H9 (cell line): Measurements from ENCODE around the gene TOMM40L. TPM values are rescaled to one million over a fixed set of nuclear protein-coding genes. Genes with fewer than 3 reads are reported as not detected.
A peak's percentile ranks its signal among the peaks of the same experiment; 100 is the strongest.

Source experiments
- DNase-seq: peaks from one replicate; pipeline ENCODE4 v3.0.0-alpha.2; 2017
- H2AFZ ChIP-seq: one replicate; pipeline ENCODE4 v1.6.1; 2013; ENCODE audit warnings: mild to moderate bottlenecking, low read length, control low read depth, moderate library complexity
- H2AK5ac ChIP-seq: 2 replicates; pipeline ENCODE4 v1.6.1; 2013; ENCODE audit warnings: low read length, control low read depth, mixed read lengths; ENCODE audit not compliant: insufficient read length
- H2BK120ac ChIP-seq: one replicate; pipeline ENCODE4 v1.6.1; 2013; ENCODE audit warnings: low read depth, mild to moderate bottlenecking, low read length, control low read depth, inconsistent platforms; ENCODE audit not compliant: poor library complexity, severe bottlenecking
- H2BK12ac ChIP-seq: 2 replicates; pipeline ENCODE4 v1.6.1; 2013; ENCODE audit warnings: low read length, control low read depth, mixed read lengths, low read depth; ENCODE audit not compliant: insufficient read length
- H2BK15ac ChIP-seq: 2 replicates; pipeline ENCODE4 v1.6.1; 2013; ENCODE audit warnings: low read depth, low read length, control low read depth
- H2BK20ac ChIP-seq: one replicate; pipeline ENCODE4 v1.6.1; 2013; ENCODE audit warnings: low read depth, mild to moderate bottlenecking, low read length, control low read depth, inconsistent platforms; ENCODE audit not compliant: poor library complexity, severe bottlenecking
- H2BK5ac ChIP-seq: 2 replicates; pipeline ENCODE4 v1.6.1; 2013; ENCODE audit warnings: low read length, control low read depth, mixed read lengths; ENCODE audit not compliant: insufficient read length
- H3K14ac ChIP-seq: 2 replicates; pipeline ENCODE4 v1.6.1; 2013; ENCODE audit warnings: low read length, control low read depth; ENCODE audit not compliant: insufficient read depth
- H3K18ac ChIP-seq: 2 replicates; pipeline ENCODE4 v1.6.1; 2013; ENCODE audit warnings: low read depth, mild to moderate bottlenecking, mixed read lengths, low read length, control low read depth; ENCODE audit not compliant: insufficient read length
- H3K23ac ChIP-seq: 2 replicates; pipeline ENCODE4 v1.6.1; 2013; ENCODE audit warnings: low read length, control low read depth, mixed read lengths, low read depth; ENCODE audit not compliant: insufficient read length
- H3K23me2 ChIP-seq: 2 replicates; pipeline ENCODE4 v1.6.1; 2013; ENCODE audit warnings: low read depth, mild to moderate bottlenecking, mixed read lengths, low read length, control low read depth; ENCODE audit not compliant: insufficient read length, poor library complexity, severe bottlenecking
- H3K27ac ChIP-seq: 2 replicates; pipeline ENCODE4 v1.5.1; 2013; ENCODE audit warnings: low read length, control low read depth, mixed read lengths, low read depth; ENCODE audit not compliant: insufficient read length
- H3K27me3 ChIP-seq: 2 replicates; pipeline ENCODE4 v1.6.1; 2013; ENCODE audit warnings: low read length, control low read depth, inconsistent platforms; ENCODE audit not compliant: insufficient read depth
- H3K4ac ChIP-seq: 2 replicates; pipeline ENCODE4 v1.6.1; 2013; ENCODE audit warnings: low read depth, mild to moderate bottlenecking, control low read depth, inconsistent platforms, low read length, moderate library complexity
- H3K4me1 ChIP-seq: 2 replicates; pipeline ENCODE4 v1.6.1; 2013; ENCODE audit warnings: low read length, control low read depth, inconsistent platforms; ENCODE audit not compliant: insufficient read depth
- H3K4me2 ChIP-seq: 2 replicates; pipeline ENCODE4 v1.6.1; 2013; ENCODE audit warnings: low read length, control low read depth, mixed read lengths; ENCODE audit not compliant: insufficient read length, insufficient read depth
- H3K56ac ChIP-seq: 2 replicates; pipeline ENCODE4 v1.6.1; 2013; ENCODE audit warnings: low read depth, mild to moderate bottlenecking, mixed read lengths, low read length, control low read depth; ENCODE audit not compliant: insufficient read length
- H3K79me1 ChIP-seq: 2 replicates; pipeline ENCODE4 v1.6.1; 2013; ENCODE audit warnings: low read depth, mild to moderate bottlenecking, moderate library complexity, low read length, control low read depth, inconsistent platforms; ENCODE audit not compliant: insufficient read depth, poor library complexity, severe bottlenecking
- H3K79me2 ChIP-seq: 2 replicates; pipeline ENCODE4 v1.6.1; 2013; ENCODE audit warnings: low read length, control low read depth, inconsistent platforms; ENCODE audit not compliant: insufficient read depth
- H3K9ac ChIP-seq: 2 replicates; pipeline ENCODE4 v1.6.1; 2013; ENCODE audit warnings: low read length, control low read depth, mixed read lengths; ENCODE audit not compliant: insufficient read length; ENCODE audit errors: extremely low read depth
- H3K9me3 ChIP-seq: one replicate; pipeline ENCODE4 v1.6.1; 2013; ENCODE audit warnings: low read depth, low read length, inconsistent platforms; ENCODE audit not compliant: control insufficient read depth
- H3T11ph ChIP-seq: one replicate; pipeline ENCODE4 v1.6.1; 2013; ENCODE audit warnings: mild to moderate bottlenecking, low read length, control low read depth, inconsistent platforms
- H4K20me1 ChIP-seq: one replicate; pipeline ENCODE4 v1.6.1; 2013; ENCODE audit not compliant: control insufficient read depth, insufficient read length, insufficient read depth
- H4K5ac ChIP-seq: 2 replicates; pipeline ENCODE4 v1.6.1; 2013; ENCODE audit warnings: low read depth, mild to moderate bottlenecking, mixed read lengths, low read length, control low read depth; ENCODE audit not compliant: insufficient read length
- H4K8ac ChIP-seq: replicated peaks from 2 replicates; pipeline ENCODE4 v1.6.1; 2013; ENCODE audit warnings: low read length, control low read depth, mixed read lengths, low read depth; ENCODE audit not compliant: insufficient read length
- H4K91ac ChIP-seq: 2 replicates; pipeline ENCODE4 v1.6.1; 2013; ENCODE audit warnings: low read depth, mild to moderate bottlenecking, moderate library complexity, mixed read lengths, low read length, control low read depth; ENCODE audit not compliant: insufficient read length
- H3K27ac Mint-ChIP-seq, 3 experiments: 2 replicates in 2 of 3; 3 replicates in 1 of 3; pipeline ENCODE4 v1.8.0; 2020 to 2021; ENCODE audit warnings: mixed read lengths in 3 of 3, mild to moderate bottlenecking in 1 of 3, moderate library complexity in 1 of 3
- H3K27me3 Mint-ChIP-seq: 2 replicates; pipeline ENCODE4 v1.8.0; 2021; ENCODE audit warnings: low read depth, mild to moderate bottlenecking, moderate library complexity, mixed read lengths
- H3K36me3 Mint-ChIP-seq, 3 experiments: 2 replicates in 2 of 3; 3 replicates in 1 of 3; pipeline ENCODE4 v1.8.0; 2020 to 2021; ENCODE audit warnings: low read depth in 3 of 3, mixed read lengths in 3 of 3; ENCODE audit not compliant: insufficient read depth in 1 of 3
- H3K4me1 Mint-ChIP-seq, 2 experiments: 2 replicates each; pipeline ENCODE4 v1.8.0; 2020; ENCODE audit warnings: mixed read lengths in 2 of 2
- H3K4me3 Mint-ChIP-seq, 2 experiments: 2 replicates in 1 of 2; 3 replicates in 1 of 2; pipeline ENCODE4 v1.8.0; 2020 to 2021; ENCODE audit warnings: mild to moderate bottlenecking in 2 of 2, mixed read lengths in 2 of 2, moderate library complexity in 1 of 2
- H3K9me3 Mint-ChIP-seq, 2 experiments: 2 replicates in 1 of 2; 3 replicates in 1 of 2; pipeline ENCODE4 v1.8.0; 2020; ENCODE audit warnings: mild to moderate bottlenecking in 2 of 2, mixed read lengths in 2 of 2, moderate library complexity in 1 of 2
- WGBS: extraction: QIAGEN DNeasy Blood & Tissue Kit; methylation state at CpG from one replicate; pipeline ENCODE4 v1.1.7; 2013; ENCODE audit warnings: missing lambda C conversion rate, low lambda C conversion rate, mixed read lengths; ENCODE audit not compliant: insufficient read length; ENCODE audit errors: extremely low coverage; 5-methylcytosine and 5-hydroxymethylcytosine counted together
- total RNA-seq: library from RNA; stranded (reverse); gene quantifications from 2 replicates; pipeline ENCODE4 v1.2.1, GENCODE V29; 2021
- TF ChIP-seq, protein P1 (sequence below): fragments of 200-600 bp; sonication (generic); conservative IDR thresholded peaks from 3 replicates; pipeline ENCODE4 v1.8.0; 2021; ENCODE audit warnings: antibody characterized with exemption, mild to moderate bottlenecking

TOMM40L gene
- total RNA-seq, 1 experiment from 2014 or later, result 13.5 TPM

DNA sequence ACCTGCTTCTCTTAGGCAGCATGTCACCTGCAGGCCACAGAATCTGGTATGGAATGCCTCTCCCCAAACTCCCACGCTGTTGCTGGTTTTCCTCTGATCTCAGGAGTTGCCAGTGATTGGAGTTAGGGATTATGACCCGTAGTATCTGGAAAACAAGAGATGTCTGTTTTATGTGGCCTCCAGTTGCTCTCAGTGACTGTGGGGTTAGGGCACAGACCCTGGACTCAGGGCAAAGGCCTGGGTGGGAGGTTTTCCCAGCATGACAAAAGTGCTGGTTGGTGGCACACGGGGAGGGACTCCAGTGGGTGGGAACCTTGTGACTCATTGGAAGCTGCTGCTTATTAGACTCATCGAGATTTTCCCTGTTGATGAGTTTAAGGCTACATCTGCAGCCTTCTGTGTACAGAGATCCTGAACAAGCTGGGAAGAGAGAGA is 12.2 kb downstream of the TOMM40L start, which contains the start of gene NR1I3:
Gene NR1I3, minus strand, starts transcription at position 165 of the 435 bp plus-strand sequence. CDS start 1,638 bp downstream, outside the sequence.
- H3K9me3 Mint-ChIP-seq, result no peaks in the 10 kb centered on the region
- no peak within 1 kb of the TSS for H3K23ac ChIP-seq
- H2AFZ ChIP-seq, result no peak within 1 kb of the TSS
- H3K56ac ChIP-seq, result no peak within 1 kb of the TSS
- TF ChIP-seq, protein P1, sequence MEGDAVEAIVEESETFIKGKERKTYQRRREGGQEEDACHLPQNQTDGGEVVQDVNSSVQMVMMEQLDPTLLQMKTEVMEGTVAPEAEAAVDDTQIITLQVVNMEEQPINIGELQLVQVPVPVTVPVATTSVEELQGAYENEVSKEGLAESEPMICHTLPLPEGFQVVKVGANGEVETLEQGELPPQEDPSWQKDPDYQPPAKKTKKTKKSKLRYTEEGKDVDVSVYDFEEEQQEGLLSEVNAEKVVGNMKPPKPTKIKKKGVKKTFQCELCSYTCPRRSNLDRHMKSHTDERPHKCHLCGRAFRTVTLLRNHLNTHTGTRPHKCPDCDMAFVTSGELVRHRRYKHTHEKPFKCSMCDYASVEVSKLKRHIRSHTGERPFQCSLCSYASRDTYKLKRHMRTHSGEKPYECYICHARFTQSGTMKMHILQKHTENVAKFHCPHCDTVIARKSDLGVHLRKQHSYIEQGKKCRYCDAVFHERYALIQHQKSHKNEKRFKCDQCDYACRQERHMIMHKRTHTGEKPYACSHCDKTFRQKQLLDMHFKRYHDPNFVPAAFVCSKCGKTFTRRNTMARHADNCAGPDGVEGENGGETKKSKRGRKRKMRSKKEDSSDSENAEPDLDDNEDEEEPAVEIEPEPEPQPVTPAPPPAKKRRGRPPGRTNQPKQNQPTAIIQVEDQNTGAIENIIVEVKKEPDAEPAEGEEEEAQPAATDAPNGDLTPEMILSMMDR, result no peak
- no peaks in the 10 kb centered on the region for H3K23me2 ChIP-seq
- peaks cover 4% of the 10 kb centered on the region for H3K27me3 ChIP-seq
- WGBS, result no CpG with 5 or more reads among the region's 4 CpGs
- no peak within 1 kb of the TSS for H2AK5ac ChIP-seq
- DNase-seq, result no peak
- peaks cover 0 to 5% of the 10 kb centered on the region in 2 experiments; a peak in 1 of 4 replicates for H3K4me1 Mint-ChIP-seq
- H3K27ac Mint-ChIP-seq, result peak within 1 kb of the TSS in 2 of 3 experiments; percentile 32 to 54; a peak in 3 of 7 replicates
- H4K5ac ChIP-seq, result no peak within 1 kb of the TSS
- H3K27me3 Mint-ChIP-seq, result no peaks in the 10 kb centered on the region; the same call in 1 of the 2 replicates
- no peak within 1 kb of the TSS for H2BK15ac ChIP-seq
- H3K27ac ChIP-seq, result no peak within 1 kb of the TSS
- no peak within 1 kb of the TSS for H3K4me2 ChIP-seq
- no peaks in the 10 kb centered on the region for H3K36me3 Mint-ChIP-seq
- no peak within 1 kb of the TSS for H3K9ac ChIP-seq
- H4K20me1 ChIP-seq, result no peaks in the 10 kb centered on the region
- H4K91ac ChIP-seq, result no peak within 1 kb of the TSS
- H3K4ac ChIP-seq, result no peak within 1 kb of the TSS
- no peak within 1 kb of the TSS for H2BK12ac ChIP-seq
- no peaks in the 10 kb centered on the region for H3K9me3 ChIP-seq
- H3K14ac ChIP-seq, result no peak within 1 kb of the TSS
- H3K4me3 Mint-ChIP-seq, result no peak within 1 kb of the TSS
- H4K8ac ChIP-seq, result no peak within 1 kb of the TSS
- H2BK20ac ChIP-seq, result no peak within 1 kb of the TSS
- no peaks in the 10 kb centered on the region for H3K4me1 ChIP-seq
- H3T11ph ChIP-seq, result no peak within 1 kb of the TSS
- no peak within 1 kb of the TSS for H3K18ac ChIP-seq
- no peak within 1 kb of the TSS for H2BK5ac ChIP-seq
- H2BK120ac ChIP-seq, result no peak within 1 kb of the TSS
- H3K79me1 ChIP-seq, result no peaks in the 10 kb centered on the region
- no peaks in the 10 kb centered on the region for H3K79me2 ChIP-seq
